NOMO-1 treated with dmso at 0.1 percent for 144 hours (cell line): ENCODE measurements around the gene INPP4A.

Experiments used
- DNase-seq: peaks from one replicate; lab custom pipeline; 2025; ENCODE audit not compliant: unreplicated experiment; lab: John Stamatoyannopoulos, UW

INPP4A gene

DNA sequence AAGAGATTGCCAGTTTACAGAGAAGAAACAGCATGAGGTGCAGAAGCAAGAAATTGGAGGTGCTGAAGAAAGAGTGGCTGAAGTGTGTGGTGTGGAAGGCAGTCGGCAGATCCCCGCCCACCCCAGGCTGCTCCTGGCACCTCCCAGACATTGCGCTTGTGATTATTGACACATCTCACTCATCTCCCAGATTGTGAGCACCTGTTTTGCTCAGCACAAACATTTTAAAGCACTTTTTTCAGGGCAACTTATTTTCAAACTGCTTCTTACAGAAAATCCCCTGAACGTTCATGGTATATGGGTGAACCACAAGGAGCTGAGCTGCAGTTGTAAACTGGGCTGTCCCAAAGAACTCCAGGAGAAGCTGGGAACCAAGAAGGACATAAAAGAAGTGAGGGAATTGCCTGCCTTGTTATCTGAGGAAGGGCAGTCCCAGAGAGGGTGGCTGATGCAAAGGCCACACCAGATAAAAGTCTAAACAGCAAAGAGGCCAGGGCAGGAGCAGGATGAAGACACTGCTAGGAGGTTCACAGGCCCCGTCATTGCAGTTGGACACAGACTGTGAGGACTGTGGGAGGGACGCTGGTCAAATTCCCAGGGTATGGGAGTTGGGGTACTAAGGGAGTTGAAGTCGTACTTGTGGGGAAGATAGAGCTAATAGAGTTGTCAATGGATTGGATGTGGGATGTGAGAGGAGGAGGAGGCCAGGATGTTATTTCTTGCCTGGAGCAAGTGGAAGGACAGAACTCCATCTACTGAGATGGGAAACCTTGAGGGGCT lies 65.1 kb downstream of the INPP4A start:
- DNase-seq = no peak

DNA sequence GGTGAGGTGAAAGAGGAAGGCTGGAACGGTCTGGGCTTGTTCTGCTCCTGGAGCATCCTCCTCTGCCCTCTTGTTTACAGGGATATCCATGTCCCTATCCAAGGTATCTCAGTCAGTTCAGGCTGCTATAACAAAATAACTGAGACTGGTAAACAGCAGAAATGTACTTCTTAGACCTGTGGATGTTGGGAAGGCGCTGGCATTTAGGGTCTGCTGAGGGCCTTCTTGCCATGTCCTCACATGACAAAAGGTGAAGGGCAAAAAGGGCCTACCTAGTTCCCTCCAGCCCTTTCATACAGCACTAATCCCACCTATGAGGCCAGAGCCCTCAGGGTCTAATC lies 65.6 kb downstream of the INPP4A start:
- DNase-seq = no peak

DNA sequence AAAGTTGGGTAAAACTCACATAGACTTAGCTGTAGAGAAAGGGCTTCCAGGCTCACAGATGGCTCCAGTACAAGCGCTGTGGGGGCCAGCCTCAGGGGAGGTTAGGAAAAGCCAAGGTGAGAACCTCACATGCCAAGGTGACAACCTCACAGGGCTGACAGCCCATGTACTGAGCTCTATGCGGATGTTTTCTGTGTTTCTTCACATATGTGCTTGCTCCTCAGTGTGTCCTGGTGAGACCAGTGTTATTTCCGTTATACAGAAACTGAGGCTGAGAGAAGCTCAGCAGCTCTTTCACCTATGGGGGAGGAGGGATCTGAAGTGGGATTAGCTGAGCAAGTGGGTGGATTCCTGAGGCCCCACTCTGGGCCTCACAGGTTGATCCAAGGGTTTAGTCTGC lies 67.3 kb downstream of the INPP4A start:
- no peak for DNase-seq

DNA sequence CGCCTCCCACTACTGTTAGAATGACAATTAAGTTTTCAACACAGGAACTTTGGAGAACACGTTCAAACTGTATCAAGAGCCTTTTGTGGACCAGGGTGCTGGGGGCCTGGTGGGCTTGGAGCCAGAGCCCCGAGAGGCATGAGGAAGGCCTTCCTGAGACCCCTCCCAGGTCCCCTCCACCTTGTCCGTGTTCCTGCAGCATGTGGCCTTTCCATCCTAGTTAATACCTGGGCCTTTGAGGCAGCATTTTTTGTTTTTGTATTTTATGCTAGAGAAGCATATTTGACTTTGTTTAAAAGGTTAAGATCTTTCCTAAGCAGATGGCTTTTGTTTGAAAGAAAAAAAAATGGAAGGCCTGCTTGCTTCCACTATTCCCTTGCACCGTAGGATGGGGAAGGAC lies 68.0 kb downstream of the INPP4A start:
- no peak for DNase-seq

DNA sequence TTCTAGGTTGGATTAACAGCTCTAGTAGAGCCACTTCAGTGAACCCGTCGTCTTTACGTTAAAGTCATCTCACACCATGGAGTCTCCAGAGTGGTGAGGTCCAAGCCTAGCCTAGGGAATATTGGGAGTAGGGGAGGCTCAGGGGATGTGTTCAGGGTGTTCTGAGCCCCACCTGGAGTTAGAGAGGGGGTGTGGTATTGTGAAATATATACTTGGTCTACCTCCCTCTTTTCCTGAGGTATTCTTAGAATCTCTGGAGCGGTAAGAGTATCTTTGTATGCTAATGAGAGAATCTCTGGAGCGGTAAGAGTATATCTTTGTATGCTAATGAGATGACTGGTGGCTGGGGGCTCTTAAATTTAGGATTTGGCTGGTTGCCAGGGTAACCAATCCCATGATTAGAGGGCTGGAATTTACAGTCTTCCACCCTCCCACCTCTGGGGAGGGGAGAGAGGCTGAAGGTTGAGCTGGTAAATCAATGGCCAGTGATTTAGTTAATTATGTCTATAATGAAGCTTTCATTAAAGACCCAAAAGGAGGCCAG lies 69.5 kb downstream of the INPP4A start:
- no peak for DNase-seq

DNA sequence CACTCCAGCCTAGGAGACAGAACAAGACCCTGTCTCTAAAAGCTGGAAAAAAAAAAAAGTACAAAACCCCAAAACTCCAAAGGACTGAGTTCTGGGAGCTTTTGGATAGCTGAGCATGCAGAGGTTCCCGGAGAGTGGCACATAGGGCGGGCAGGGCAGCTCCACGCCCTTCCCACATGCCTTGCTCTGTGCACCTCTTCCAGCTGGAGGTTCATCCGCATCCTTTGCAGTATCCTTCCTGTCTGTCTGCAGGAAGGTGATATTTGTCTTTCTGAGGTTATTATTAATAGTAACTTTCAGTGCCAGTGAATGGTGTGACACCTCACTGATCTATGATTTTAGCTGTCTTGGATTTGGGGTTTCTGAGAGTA lies 70.2 kb downstream of the INPP4A start:
- DNase-seq = no peak

DNA sequence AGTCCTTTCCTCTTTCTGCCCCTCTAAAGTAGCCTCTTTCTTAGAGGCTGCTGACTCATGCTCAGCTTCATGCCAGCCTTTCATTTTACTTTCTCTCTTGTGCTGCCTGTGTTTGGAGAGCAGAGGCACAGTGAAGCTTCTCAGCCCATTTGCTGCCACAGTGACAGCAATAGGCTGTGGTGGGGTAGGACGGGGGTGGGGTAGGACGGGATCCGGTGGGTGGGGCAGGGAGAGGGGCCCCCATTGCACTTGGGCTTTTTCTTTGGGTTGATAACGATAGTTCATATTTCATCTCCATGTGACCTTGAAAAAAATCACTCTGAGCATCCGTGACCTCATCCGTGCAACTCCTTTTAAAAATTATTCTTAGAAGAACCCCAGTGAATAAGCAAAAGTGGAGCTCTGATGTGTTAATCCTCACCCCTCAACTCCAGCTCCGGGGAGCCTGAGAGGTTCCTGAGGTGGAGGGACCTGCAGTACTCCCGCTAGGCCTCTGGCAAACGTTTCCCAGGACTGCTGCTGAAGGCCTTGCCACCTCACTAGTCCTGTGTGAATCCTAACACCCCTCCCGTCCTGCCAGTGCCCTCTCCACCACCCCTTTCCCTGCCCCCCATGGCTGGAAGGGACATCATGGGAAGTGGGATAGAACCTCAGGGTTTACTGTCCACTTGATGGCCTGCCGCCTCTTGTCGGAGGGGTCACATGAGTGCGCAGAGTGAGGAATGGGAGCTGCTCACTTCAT lies 70.8 kb downstream of the INPP4A start:
- DNase-seq = no peak

DNA sequence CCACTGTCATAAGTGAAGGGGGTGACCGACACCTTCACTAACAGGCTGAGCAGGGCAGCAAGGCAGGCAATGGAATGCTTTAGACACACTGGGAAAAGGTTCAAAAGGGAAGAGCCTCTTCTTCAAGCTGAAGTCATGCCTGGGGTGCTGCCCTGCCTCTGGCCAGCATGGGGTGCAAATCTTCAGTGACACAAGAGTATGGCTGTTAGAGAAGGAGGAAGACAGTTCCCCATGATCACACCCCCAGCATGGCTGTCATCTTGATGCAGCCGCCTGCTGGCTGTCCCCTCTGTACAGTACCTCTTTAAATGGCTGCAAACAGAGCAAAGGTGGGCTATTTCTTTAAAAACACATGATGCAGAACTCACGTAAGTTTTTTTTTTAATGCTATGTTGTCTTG lies 71.9 kb downstream of the INPP4A start:
- DNase-seq = no peak

DNA sequence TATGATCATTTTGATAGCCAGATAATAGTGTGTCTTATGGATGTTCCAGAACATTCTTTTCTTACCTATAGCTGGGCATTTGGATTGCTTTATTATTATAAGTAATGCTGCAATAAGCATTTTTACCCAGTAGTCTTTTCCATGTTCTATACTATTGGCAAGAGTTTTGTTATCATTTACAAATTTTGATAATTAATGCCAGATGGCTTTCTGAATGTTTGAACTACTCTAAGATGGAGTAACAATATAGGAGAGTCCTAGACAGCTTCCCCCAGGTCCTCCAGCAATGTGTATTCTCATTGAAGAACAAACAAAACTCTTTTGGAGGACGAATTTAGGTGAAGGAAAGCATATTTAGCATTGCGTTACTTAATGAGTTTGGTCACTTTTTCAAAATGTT lies 73.0 kb downstream of the INPP4A start:
- DNase-seq = no peak

DNA sequence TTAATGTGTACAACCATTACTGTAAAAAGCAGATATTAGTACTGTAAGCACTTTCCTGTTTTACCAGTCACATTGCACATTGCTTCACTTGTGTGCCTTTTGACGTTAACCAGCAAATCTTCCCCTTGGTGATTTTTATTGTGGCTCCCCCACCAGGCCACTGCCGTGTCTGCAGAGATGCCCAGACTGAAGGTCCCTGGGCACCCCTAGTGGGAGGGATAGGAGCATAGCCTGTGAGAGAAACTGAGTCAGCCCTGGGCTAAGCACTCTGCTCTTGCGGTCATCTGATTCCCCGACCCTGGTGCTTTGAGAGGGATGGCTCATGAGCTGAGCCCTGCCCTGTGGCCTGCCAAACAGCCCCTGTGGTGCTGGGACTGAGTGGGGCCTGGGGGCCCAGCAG lies 73.4 kb downstream of the INPP4A start:
- DNase-seq = no peak

DNA sequence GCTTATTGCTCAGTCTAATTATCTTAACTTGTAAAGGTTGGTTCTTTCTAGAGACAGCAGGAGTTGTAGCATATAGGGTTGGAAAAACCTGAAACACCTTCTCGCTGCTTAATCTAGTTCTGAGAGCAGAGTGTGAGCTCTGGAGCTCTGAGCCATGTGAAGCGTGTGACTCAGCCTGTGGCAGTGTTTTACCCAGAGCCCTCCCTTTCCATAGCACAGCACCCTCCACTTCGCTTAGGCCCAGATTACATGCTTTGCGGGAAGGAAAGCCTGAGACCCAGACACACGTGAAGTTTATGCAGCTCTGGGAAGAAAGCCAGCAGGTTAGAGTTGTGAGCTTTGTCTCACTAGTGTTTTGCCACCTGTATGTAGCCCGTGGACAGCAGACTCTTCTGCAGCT lies 74.5 kb downstream of the INPP4A start:
- DNase-seq = no peak

DNA sequence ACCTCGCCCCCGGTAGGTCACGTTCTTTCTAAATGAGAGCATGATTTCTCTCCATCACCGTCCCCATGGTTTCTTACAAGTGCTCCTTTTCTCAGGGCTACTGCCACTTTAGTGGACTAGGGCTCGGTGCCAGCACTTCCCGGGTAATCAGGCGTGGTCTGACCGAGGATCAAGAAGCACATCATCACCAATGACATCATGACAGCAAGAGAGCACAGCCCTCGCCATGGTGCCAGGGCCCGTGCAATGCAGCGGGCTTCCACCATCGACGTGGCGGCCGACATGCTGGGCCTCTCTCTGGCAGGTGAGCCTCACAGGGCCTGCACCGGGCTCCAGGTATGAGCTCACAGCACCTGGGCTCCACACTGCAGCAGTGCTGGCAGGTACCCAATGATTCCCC lies 75.2 kb downstream of the INPP4A start:
- DNase-seq = no peak

DNA sequence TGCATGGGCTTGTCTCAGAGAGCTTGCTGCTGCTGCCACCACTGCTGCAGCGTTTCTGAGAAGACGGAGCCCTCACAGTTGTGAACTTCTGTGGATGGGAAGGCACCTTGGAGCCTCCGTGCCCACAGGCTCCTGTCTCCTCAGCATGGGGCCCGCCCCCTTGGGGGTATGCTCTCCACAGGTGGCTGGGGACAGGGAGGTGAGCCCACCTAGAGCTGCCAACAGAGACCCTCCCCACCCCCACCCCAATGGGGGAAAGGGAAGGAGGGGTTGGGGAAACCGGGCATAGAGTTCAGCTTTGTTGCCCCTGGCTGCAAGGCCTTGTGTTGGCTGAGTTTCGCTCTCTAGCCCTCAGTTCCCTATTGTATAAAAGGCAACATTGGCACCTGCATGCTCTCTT lies 76.1 kb downstream of the INPP4A start:
- no peak for DNase-seq

DNA sequence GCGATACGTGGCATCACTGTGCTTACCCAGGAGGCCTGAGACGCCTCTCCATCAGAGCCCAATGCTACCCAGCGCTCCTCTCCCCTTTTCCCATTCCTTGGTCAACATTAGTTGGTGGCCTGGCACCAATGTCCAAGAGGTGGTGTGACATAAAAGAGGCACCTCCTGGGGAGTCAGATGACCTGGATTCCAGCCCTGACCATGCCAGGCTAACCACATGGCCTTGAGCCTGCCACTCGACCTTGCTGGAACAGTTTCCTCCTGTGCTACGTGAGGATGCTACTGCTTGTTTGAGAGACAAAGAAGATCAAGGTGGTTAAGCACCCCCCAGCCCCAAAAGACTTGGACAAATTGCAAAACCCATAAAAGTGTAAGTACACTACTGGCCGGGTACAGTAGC lies 76.6 kb downstream of the INPP4A start:
- no peak for DNase-seq

DNA sequence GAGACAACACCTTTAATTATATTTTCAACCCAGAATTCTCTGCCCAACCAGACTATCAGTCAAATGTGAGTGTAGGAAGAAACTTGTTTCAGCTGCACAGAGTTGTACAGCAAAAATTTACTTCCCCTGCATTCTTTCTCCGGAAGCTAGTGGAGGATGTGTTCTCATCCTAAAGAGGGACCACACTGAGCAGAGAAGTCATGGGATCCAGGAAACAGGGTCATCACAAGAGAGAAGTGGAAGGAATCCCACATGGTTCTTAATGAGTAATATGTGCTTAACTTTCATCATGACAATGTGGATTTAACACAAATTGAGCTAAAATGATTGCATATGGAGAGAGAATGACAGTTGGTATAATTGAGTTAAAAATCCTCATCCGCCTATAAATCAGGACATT lies 78.2 kb downstream of the INPP4A start:
- no peak for DNase-seq

DNA sequence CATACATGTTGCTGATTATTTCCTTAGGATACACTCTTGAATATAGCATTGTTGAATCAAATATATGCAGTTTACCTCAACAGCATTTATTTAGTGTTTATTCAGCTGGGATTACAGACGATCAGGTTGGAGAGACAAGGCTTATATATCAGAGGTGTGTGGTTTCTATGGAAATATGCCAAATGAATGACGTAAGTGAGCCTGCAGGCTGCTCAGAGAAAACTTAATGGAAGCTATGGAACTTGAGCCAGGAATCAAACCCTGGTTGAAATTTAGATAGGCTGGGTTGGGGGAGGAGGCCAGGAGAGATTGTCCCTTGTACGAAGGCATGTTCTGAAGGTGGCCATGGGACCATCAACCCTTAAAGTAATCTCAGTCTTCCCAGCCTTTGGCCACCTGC lies 79.5 kb downstream of the INPP4A start:
- no peak for DNase-seq

DNA sequence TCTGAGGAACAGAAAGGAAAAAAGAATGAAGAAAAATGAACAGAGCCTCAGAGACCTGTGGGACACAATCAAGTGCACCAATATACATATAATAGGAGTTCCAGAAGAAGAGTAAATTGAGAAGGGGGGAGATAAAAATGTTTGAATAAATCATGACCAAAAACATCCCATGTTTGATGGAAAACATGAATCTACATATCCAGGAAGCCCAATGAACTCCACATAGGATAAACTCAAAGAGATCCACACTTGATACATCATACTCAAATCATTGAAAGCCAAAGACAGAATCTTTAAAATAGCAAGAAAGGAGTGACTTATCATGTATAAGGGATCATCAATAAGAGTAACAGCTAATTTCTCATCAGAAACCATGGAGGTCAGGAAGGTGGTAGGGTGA lies 83.7 kb downstream of the INPP4A start:
- no peak for DNase-seq

DNA sequence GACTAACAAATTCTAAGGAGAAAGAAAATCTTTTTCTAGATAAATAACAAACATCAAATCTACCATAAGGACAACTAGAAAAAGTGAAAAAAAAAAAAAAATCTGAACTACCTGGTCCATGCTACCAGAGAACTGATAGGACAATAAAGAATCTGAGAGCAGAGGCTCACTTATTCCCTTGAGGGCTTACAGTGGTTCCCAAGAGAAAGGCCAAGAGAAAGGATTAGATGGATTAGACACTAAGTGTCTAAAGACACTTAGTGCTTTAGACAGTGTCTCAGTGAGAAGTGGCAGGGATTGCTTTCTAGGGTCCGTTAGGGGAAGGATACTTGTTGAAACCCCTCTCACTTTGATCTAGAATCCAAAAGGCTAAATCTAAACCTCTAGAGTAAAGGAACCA lies 85.5 kb downstream of the INPP4A start:
- no peak for DNase-seq

DNA sequence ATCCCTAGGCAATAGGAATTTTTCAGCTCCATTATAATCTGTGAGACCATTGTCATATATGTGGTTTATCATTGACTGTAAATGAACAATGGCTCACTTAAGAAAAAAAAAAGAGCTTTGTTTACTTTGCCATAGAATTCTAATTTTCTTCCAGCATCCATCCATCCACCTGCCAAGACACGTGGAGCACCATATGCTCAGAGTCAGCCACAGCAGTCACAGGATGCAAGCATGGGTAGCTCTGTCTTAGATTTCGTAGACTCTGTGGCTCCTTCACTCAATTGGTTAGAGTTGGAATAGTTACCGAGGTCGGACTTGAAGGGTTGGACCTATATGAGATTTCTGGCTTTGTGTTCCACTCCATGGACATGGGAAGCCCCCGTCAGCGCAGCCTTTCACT lies 88.1 kb downstream of the INPP4A start:
- no peak for DNase-seq

DNA sequence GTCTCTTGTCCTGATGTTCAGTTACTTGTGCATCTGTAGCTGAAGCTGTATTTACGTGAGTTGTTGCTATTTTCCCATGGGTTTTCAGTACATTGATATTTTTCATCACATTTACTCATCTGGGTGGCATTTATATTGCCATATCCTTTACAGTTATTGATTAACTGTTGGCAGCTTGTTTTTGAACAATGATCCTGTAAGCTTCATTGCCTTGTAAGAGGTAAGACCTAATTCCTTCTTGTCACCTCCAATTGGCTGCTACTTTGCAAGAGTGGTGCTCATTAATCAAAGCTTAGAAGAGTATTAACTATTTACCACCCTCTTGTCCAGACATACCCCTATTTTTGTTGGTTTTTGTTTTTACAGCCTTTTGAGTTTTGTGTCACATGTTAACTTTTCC lies 88.9 kb downstream of the INPP4A start:
- no peak for DNase-seq

DNA sequence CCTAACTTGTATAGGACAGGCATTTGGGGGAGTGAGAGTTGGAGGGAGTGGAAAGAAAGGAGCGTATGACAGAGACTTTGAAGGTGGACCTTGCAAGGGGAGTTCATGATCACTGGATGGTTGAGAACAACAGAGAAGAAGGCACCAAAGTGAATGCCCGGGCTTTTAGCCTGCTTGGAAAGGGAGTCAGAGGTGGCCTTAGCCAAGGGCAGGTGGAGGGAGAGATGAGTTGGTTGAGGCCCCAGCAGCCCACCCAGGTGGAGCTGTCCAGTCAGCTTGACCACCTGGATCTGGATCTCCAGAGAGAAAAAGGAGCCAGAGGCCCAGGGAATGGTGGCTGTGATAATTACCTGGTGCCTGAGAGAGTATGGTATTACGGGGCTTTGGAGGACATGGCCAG lies 90.1 kb downstream of the INPP4A start:
- DNase-seq = no peak

DNA sequence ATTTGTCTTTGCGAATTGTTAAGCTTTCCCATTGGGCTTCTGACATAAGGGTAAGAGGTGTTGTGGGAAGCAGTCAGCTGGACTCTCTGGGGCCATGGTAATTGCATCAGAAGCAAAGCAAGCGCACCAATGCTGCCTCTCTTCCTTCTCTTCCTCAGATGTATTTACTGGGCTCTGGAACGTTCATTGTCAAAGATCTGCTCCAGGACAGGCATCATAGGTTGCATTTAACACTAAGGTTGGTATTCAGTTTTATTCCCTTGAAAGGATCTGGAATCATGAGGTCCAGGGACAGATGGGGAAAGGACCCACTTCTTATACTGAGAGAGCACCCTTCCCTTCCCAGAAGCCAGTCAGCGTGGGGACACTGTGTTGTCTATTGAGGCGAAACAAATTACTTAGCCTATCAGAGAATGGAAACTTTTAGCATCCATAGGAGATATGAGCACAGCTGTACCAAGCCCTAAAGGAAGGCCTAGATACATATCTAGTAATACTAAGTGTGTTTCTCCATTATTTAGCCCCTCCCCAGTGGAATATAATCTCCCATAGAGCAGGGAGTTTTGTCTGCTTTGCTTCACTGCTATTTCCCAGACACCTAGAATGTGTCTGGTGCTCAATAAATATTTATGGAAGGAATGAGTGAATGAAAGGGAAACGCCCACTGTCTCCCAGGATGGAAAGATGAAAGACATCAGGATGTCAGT lies 91.5 kb downstream of the INPP4A start:
- DNase-seq = no peak
